GM19468 (cell line): ENCODE results near the gene PPM1M.
"Not testable (repeated sequence)": the region's sequence is repeated elsewhere in the genome, so short reads cannot be mapped to it uniquely, and the experiment has no call there.

Experiments used
- ATAC-seq: cut with Tn5 transposase; IDR thresholded peaks from one replicate; pipeline ENCODE4 v1.9.1; 2021; ENCODE audit warnings: mild to moderate bottlenecking, moderate library complexity, moderate number of reproducible peaks; ENCODE audit not compliant: unreplicated experiment; ENCODE audit errors: extremely low read depth

Gene PPM1M

DNA sequence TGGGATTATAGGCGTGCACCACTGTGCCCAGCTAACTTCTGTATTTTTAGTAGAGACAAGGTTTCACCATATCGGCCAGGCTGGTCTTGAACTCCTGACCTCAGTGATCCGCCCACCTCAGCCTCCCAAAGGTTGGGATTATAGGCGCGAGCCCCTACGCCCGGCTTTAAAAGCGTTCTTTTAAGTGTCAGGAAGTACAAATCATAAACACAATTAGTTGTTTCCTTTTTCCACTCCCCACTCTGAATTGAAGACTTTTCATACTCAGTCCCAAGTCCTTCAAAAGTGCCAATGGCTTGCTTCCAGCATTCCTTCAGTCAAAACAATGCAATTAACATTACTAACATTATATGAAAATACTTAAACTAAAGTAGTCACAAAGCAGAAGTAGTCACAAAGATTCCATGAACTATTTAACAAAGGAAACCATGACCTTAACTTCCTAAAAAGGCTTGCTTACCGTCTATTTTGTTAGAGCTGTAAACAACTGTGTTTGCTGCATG lies 24.7 kb downstream of the PPM1M start:
- no peak for ATAC-seq

DNA sequence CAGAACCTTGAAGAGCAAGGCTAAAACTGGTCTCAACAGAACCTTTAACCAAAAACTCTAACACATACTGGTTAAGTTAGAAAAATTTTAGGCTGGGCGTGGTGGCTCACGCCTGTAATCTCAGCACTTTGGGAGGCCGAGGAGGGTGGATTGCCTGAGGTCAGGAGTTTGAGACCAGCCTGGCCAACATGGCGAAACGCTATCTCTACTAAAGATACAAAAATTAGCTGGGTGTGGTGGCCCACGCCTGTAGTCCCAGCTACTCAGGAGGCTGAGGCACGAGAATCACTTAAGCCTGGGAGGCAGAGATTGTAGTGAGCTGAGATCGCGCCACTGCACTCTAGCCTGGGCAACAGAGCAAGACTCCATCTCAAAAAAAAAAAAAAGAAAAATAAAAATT lies 26.6 kb downstream of the PPM1M start:
- ATAC-seq: not testable (repeated sequence)

DNA sequence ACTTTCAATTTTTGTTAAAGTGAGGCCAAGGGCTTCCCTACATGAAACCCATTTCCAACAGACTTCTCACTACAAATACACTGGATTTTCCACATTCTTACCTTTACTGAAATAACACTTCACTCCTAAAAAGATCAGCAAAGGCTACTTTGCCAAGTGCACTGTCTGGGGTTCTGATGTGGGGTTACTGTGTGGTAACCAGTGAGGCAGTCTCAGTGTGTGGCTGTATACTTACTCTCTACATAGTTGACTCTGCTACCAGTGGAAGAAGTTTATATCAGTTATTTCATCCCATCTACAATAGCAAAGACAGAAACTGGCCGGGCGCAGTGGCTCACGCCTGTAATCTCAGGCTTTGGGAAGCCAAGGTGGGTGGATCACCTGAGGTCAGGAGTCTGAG lies 27.3 kb downstream of the PPM1M start:
- no peak for ATAC-seq

DNA sequence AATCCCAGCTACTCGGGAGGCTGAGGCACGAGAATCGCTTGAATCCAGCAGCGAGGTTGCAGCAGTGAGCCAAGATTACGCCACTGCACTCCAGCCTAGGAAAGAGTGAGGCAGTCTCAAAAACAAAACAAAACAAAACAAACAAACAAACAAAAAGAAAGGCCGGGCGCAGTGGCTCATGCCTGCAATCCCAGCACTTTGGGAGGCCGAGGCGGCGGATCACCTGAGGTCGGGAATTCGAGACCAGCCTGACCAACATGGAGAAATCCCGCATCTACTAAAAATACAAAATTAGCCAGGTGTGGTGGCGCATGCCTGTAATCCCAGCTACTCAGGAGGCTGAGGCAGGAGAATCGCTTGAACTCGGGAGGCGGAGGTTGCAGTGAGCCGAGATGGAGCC lies 29.2 kb downstream of the PPM1M start:
- not testable (repeated sequence) for ATAC-seq

DNA sequence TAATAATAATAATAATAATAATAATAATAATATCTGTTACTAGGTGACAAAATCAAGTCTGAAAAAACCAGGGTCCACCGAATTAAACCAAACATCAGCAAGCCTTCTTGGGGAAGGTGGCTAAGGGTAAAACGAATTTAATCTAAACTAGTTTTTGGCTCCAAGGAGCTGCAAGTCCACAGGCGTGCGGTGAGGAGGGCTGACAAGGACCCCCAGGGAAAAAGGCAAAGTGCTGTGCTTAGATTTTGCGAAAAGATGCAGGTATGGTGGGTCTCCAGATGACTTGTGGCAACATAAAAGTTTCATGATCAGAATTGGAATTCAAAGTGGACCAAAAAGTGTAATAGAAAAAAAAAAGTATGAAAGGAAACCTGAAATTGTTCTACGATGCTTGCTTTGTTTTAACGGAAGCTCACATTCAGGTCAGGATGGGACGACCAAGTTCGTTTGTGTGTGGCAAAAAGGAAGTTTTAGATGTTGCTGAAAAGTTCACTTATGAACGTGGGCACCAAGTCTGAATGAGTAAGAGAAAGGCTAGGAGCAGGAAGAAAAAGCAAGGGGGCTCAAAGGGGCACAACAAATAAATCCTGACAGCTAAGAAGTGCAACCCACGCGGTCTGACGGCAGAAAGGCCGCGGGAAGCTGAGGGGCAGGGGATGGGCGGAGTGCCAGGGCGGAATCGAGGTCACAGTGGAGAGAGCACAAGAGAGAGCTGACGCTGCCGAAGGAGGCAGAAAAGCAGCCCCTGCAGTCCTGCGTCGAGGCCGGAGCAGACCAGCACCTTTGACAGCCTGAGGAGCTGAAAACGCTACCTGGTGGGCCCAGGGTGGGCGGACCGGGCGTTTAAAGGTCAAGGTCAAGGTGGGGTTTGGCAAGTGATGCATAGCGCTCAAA lies 31.8 kb downstream of the PPM1M start:
- ATAC-seq: no peak

DNA sequence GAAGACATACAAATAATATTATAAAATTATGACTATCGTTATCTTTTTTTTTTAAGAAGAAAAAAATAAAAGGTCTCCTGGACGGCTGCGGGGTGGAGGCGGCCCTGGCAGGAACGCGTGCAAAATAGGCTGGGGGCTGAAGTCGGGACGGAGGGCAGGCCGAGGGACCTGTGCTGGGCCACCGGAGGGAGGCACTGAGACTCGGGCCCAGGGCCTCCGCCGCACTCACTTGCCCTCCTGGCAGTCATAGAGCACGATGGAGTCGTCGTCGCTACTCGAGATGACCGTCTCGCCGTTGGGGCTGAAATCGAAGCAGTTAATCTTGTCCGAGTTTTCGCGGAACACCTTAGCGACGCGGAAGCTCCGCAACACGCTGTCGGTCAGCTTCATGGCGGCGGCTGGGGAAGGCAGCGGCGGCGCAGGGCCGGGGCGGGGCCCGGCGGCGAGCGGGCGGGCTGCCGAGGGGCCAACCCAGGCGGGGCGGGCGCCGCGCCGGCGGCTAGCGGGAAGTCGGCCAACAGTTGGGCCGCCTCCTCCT lies 32.5 kb downstream of the PPM1M start:
- ATAC-seq: peak; percentile 19

DNA sequence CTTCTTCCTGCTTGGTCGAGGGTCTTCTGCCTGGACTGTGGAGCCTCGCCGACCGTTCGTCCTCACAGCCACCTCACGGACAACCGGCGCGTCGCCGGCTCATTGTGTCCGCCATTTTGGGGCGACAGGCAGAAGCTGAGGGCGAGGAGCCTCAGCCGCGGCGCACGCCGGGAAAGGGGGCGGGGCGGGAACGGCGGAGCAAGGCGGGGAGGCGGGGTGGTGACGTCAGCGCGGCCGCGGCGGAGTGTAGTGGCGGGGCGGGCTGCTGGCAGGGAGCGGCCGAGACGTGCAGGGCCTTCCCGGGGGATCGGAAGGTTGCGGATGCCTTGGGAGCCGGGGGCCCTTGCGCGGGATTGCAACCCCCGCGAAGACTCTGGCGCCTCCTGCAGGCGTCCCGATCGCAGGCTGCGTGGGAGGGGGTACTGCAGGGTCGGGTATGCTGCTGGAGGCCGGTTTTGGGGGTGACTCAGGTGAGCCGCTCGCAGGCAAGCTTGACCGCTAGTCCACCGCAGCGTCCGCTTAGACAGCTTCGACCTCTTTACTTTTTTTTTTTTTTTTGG lies 33.0 kb downstream of the PPM1M start, which contains the start of gene WDR82:
Gene WDR82, minus strand, starts transcription at position 140 of the 560 bp plus-strand sequence. CDS start 288 bp downstream, outside the sequence.
- ATAC-seq: peak; percentile 57

DNA sequence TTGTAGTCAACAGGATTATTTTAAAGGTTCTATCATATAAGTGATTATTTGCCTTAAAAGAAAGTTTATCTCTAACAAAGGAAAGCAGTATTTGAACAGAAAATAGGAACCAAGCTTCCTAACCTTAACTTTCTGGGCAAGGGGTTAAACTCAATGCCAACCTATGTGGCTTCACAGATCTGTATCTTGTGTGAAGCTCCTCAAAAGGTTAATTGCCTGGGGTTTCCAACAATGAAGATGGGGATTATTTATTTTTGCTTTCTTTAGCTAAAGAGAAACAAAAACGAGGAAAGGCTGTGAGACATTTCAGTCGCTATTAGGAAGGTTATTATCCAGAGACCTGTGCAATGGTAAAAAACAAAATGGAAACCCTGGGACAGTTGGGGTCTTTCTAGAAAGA lies 34.0 kb downstream of the PPM1M start:
- ATAC-seq: no peak

DNA sequence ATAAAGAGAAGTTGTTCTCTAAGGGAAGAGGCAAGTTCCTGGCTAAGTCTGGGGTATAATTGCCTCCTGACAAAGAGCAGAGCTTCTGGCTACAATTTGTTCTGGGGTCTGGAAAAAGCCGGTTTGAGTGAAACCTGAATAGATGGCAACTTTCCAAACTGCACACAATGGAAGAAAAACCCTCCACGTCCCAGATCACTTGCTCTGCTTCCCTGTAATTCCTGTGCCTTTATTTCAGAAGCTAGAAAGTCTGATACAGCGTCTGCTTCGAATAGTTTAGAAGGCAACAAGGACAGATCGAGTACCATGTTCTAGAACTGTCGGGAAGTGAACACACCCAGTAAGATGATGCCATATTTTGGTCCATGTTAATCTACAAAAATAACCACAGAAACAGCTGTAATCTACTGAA lies 34.5 kb downstream of the PPM1M start:
- no peak for ATAC-seq

DNA sequence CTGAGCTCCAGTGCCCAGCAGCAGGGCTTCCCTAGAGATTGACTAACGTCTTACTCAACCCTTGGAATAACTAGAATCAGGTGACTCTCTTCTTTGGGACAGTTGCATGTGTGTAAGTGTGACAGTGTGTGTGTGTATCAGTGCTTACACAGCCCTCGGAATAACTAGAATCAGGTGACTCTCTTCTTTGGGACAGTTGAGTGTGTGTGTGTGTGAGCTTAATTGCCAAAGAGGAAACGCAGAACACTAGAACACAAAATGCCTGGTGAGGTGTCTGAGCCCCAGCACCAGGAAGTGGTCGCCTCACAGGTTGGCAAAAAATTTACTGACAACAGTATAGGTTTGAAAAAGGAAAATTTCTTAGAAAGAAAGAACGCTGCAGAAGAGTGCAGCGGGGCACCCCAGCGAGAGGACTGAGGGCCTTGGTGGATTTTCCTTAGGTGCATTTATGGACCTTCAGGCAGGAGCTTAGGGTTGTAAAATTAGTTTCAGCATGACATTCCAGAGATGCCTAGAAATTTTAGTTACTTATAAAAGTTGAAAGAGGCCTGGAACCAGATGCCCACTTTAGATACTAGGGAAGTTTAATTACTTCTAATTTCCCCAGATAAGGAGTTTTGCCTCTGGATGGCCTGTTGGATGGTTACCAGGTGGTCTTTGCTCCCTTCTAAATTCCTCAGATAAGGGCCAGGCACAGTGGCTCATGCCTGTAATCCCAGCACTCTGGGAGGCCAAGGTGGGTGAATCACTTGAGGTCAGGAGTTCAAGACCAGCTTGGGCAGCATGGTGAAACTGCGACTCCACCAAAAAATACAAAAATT lies 36.6 kb downstream of the PPM1M start:
- no peak for ATAC-seq

DNA sequence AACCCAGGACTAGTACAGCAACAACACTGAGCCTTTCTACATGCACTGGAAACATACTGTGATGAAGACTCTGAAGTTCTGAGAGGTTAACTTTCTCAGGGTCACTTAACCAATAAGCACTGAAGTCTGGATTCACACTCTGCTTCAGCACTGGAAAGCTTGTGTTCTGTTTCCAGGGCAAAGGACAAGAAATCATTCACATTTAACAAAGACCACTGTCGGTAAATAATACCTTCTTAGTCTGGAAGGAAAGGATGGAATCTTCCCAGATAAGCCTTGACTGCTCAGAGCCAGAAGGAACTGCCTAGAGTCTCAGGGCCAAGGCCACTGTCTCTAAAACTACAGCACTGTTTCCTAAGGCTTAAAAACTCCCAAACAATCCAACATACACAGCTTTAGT lies 37.7 kb downstream of the PPM1M start:
- no peak for ATAC-seq

DNA sequence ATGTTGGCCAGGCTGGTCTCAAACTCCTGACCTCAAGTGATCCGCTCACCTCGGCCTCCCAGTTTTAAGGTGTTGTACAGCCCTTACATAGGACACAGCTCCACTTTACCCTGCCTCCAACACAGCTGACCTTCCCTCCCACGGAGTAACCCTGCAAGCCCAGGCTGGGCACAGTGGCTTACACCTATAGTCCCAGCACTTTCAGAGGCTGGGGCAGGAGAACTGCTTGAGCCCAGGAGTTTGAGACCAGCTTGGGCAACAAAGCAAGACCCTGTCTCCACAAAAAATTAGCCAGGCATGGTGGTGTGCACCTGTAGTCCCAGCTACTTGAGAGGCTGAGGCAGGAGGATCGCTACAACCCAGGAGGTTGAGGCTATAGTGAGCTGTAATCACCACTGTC lies 38.5 kb downstream of the PPM1M start:
- not testable (repeated sequence) for ATAC-seq

DNA sequence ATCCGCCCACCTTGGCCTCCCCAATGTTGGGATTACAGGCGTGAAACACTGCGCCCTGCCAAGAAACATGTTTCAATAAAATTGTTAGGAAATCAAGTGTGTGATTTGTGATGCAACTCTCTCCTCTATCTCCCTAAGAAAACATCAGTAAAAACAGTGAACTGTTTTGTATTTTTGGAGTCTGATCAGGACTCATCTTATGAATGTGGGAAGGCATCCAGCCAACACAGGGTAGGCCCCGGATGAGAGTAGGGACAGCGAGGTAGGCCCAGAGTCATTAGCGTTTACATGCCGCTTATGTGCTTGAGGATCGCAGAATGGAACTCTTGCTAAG lies 41.2 kb downstream of the PPM1M start:
- no peak for ATAC-seq

DNA sequence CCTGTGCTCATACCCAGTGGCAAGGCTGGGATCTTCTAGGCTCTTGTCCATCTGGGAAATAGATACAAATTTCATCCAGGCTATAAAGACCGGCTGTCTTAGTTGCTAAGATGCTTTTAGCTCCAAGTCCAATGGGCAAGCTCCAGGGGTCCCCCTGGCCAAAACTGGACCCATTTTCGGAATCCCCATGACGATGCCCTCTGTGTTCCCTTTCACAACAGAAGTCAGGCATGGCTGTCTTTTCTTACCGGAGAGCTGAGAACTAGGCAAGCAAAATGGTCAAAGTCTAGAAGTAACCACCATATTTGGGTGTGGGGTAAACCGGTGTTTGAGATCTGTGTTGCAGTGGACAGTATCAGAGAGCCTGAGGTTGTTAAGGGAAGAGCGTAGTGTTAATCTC lies 43.1 kb downstream of the PPM1M start:
- ATAC-seq: no peak

DNA sequence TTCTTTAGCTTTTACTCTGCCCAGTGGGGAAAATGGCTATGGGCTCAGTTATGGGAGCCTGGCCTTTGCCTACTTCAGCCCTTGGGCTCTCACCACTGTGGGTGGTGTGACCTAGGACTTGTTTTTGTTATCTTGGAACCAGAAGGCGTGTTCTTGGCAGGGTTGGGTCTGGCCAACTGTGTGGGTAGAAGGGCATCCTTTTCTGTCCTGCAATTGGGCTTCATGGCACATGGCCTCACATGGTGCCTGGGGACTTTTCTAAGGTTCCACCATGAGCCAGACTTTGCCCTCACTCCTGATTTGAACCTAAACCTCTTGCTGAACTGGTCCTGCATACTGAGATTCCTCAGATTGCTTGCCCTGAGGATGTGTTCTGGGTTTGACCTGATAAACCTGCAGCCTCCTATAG lies 43.8 kb downstream of the PPM1M start:
- ATAC-seq: no peak

DNA sequence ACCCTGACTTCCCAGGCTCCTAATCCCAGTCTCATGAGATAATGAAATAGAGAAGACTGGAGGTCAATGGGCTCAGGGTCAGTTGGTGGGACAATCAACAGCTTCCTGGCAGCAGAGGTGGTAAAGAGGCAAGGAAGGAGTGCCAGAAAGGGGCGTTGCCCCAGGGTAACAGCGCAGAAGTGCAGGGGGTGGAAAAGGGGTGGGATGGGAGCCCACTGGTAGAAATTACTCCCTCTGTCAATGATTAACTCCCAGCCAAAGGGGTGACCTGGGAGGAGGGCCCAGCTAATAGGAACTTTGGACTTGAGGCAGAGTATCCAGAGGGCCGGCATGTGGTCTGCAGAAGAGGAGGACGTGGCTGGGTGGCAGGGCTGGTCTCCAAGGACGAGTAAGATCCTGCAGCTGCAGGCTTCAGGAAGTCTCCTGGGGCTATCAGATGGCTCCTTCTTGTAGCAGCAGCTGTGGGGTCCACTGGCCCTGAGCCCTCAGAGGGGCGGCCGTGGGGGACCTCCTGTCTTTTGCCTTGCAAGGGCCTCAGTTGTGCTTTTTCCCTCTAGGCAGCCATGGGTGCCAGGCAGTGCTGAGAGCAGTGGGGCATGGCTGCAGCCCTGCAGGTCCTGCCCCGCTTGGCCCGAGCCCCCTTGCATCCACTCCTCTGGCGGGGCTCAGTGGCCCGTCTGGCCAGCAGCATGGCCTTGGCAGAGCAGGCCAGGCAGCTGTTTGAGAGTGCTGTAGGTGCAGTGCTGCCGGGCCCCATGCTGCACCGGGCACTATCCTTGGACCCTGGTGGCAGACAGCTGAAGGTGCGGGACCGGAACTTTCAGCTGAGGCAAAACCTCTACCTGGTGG lies 44.4 kb downstream of the PPM1M start:
- ATAC-seq: no peak

DNA sequence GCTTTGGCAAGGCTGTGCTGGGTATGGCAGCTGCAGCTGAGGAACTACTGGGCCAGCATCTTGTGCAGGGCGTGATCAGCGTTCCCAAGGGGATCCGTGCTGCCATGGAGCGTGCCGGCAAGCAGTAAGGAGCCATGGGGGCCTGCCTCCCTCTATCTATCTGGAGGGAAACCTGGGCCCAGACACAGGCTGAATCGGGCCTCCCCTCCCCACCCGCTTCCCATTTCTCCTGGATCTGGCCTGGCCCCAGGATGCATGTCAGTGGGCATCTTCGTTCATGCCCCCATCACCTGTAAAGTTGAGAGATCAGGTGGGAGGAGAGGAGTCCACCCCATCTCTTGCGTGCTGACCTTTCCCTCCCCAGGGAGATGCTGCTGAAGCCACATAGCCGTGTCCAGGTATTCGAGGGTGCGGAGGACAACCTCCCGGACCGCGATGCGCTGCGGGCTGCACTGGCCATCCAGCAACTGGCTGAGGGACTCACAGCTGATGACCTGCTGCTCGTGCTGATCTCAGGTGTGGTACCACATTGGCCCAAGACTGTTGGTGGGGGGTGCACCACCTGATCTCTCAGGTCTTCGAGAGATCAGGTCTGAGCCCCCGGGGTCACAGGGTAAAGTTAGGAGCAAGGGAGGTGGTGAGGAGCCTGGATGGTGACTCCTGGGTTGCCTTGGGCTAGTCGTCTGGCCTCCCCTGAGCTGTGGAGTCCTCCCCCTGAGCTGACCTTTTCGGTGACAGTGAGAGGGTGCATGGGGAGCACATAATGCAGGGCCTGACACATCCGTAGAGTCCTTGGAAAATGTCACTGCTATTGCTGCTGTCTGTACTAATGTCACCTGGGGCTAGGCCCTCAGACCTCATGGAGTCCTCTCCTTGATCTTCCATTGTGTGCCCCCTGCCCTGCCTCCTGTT lies 45.3 kb downstream of the PPM1M start:
- no peak for ATAC-seq

DNA sequence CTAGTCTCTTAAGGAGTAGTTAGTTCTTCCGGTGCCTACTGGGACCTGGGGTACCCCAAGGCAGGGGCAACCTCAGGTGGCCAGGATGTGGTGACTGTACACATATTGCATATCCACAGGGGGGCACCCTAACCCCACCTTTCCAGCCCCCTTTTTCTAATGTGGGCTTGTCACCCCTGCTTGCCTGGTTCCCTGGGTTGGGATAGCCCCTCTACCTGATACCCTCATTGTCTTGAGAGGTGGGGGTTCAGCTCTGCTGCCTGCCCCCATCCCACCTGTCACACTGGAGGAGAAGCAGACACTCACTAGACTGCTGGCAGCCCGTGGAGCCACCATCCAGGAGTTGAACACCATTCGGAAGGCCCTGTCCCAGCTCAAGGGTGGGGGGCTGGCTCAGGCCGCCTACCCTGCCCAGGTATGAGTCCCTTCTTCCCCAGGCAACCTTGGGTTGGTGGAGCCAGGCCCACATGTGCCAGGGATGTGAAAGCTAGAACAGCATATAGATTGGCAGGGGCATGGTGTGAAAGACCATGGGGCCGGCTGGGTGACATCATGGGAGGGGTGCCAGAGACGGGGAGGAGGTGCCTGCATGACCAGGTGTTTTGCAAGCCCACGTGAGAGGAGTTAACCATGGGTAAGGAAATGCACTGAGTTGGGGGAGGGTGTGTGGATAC lies 46.1 kb downstream of the PPM1M start:
- ATAC-seq: no peak
